ENCODE results near the gene SSBP2.

GRCh38 chr5:81783401-81783800, 32.5 kb upstream of the SSBP2 start:
- no peak for TF ChIP-seq CTCF (IDR thresholded peaks at IDR 0.05)
- TF ChIP-seq POLR2A (IDR thresholded peaks at IDR 0.05): no peak

Measured in esophagus squamous epithelium (tissue), 4 donors.